Ovary (tissue), 9 donors: ENCODE measurements around the gene RAB6B. TPM values are rescaled to one million over a fixed set of nuclear protein-coding genes. Genes with fewer than 3 reads are reported as not detected.

Source experiments
- DNase-seq, 5 donors: peaks; one replicate each; pipeline ENCODE4 v3.0.0-alpha.2; 2019 to 2020
- H3K27ac ChIP-seq, 2 donors: fragments of 200-600 bp; one replicate each; pipeline versions ENCODE4 v1.5.1 to v1.8.0; 2019 to 2022
- H3K27me3 ChIP-seq: fragments of 200-600 bp; one replicate; pipeline ENCODE4 v1.8.0; 2022
- H3K36me3 ChIP-seq: fragments of 200-600 bp; sonication (generic); one replicate; pipeline ENCODE4 v1.5.1; 2019
- H3K4me1 ChIP-seq: one replicate; pipeline ENCODE4 v1.8.1; 2013; ENCODE audit warnings: mild to moderate bottlenecking, moderate library complexity; ENCODE audit not compliant: insufficient read depth
- H3K4me3 ChIP-seq: fragments of 200-600 bp; sonication (generic); one replicate; pipeline ENCODE4 v1.5.1; 2017
- H3K9me3 ChIP-seq, 2 donors: fragments of 200-600 bp in 1 of 2; sonication (generic) in 1 of 2; one replicate each; pipeline versions ENCODE4 v1.5.1 to v1.8.1; 2013 to 2019; ENCODE audit warnings: mild to moderate bottlenecking in 1 of 2, moderate library complexity in 1 of 2
- EP300 ChIP-seq: sonication (generic); formaldehyde crosslinking; IDR thresholded peaks from one replicate; pipeline ENCODE4 v1.6.1; 2017; ENCODE audit warnings: antibody characterized with exemption
- POLR2A ChIP-seq: fragments of 450-650 bp; IDR thresholded peaks from one replicate; pipeline ENCODE4 v1.6.1; 2017; ENCODE audit warnings: antibody characterized with exemption, mild to moderate bottlenecking, moderate library complexity
- WGBS, 3 donors: extraction: QIAGEN DNeasy Blood & Tissue Kit in 1 of 3; methylation state at CpG; one replicate each; pipeline versions ENCODE4 v1.1.5 to v1.1.7; 2013 to 2017; 5-methylcytosine and 5-hydroxymethylcytosine counted together
- intact Hi-C, 4 donors: fragments of 100-400 bp; cut with DNase I; formaldehyde crosslinking; loops; one replicate each; pipeline versions ENCODE4 v1.11.0 to v1.15.1; 2022 to 2023
- polyA plus RNA-seq, 2 donors: library from polyadenylated mRNA; stranded (reverse); fragments of 200-250 nt in 1 of 2; fragments of 350-450 nt in 1 of 2; fragmentation: Illumina TruSeq in 1 of 2; extraction: RNeasy Lipid Tissue Mini Kit (QIAGEN cat#74804) in 1 of 2; gene quantifications; one replicate each; pipeline ENCODE4 v1.2.3, GENCODE V29; 2013 to 2014
- total RNA-seq, 7 donors: library from RNA; depleted of rRNA in 2 of 7; stranded (reverse); fragments of >200 nt in 2 of 7; fragmentation: NEBNext Ultra II Directional in 3 of 7; extraction: Animal tissue kit (Norgen Biotek cat#: 25700) in 3 of 7; gene quantifications; one replicate each; pipeline versions ENCODE4 v1.1.0 to v1.2.4, GENCODE V29; 2016 to 2023
- TF ChIP-seq, protein P1 (sequence below), 3 donors: fragments of 450-650 bp in 2 of 3; fragments of 200-600 bp in 1 of 3; IDR thresholded peaks; one replicate each; pipeline versions ENCODE4 v1.5.1 to v1.8.0; 2016 to 2022; ENCODE audit warnings: antibody characterized with exemption in 3 of 3, mild to moderate bottlenecking in 1 of 3
- donor health status: DM: no; HTN: no; CAD: no; lungs with moderate emphysema.
- donor health status: DM: no; HTN: no; CAD: no.
- donor health status: Bipolar disorder and iron deficiency.
- donor health status: DM: yes; HTN: yes; CAD: no.
- donor health status: DM: no; HTN: no; CAD: no.
- donor health status: DM: yes; HTN: yes; CAD: no.

The RAB6B gene
- total and polyA plus RNA-seq, 9 donors: 0.50 to 9.1 (median 3.9) TPM

DNA sequence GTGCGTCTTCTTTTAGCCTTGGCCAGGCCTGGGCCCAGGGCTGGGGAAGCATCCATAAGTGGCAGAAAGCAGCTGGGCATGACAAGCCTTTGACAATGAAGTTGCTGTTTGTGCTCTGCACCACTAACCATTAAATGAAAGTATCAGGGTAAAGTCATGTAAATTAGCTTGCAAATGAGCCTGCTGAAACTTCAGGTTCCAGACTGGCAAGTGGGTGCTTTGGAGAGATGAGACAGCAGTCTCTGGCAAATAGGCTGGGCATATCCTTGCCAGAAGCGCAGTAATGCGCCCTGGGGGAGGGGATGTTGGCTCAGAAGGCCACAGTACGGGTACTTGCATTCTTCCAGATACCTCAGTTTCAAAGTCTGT, 40.7 kb downstream of the RAB6B start:
- WGBS, 3 donors: 93 to 94% (median 94%) methylated on average over 4 of the region's 4 CpGs
- TF ChIP-seq EP300 (no peak), POLR2A (no peak)
- TF ChIP-seq, protein P1, sequence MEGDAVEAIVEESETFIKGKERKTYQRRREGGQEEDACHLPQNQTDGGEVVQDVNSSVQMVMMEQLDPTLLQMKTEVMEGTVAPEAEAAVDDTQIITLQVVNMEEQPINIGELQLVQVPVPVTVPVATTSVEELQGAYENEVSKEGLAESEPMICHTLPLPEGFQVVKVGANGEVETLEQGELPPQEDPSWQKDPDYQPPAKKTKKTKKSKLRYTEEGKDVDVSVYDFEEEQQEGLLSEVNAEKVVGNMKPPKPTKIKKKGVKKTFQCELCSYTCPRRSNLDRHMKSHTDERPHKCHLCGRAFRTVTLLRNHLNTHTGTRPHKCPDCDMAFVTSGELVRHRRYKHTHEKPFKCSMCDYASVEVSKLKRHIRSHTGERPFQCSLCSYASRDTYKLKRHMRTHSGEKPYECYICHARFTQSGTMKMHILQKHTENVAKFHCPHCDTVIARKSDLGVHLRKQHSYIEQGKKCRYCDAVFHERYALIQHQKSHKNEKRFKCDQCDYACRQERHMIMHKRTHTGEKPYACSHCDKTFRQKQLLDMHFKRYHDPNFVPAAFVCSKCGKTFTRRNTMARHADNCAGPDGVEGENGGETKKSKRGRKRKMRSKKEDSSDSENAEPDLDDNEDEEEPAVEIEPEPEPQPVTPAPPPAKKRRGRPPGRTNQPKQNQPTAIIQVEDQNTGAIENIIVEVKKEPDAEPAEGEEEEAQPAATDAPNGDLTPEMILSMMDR (IDR thresholded peaks at IDR 0.05): no peak

DNA sequence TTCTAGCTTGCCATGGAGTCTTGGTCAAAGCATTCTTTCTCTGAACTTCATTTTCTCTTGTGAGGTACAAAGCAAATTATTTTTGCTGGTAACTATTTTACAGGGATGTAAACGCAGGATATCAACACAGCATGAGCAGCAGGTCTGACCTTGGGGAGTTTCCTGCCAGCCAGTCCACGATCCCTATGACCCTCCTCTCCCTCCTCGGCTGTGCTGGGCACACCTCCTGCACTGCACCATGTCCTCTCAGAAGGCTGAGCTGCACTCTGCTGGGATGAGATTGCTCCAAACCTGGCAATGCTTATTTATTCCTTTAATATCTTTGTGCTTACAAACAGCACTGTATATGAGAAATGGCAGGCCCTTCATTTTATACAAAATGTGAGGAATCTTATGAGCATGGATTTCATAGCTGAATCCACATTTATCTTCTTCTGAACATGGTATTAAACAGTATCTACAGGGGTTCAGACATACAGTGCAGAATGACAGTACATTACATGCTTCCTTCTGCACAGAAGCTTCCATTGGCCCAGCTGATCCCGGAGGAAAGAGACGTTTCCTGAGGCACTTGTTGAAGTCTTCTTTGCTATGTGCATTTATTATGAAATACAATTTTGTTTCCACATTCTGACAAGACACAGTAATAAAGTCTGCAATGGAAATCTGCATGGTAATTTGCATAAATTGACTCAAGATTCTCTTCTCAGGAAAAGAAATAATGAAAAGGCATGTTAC, 41.2 kb downstream of the RAB6B start:
- intact Hi-C loops: no loop called here
- H3K9me3 ChIP-seq: no peaks in the 10 kb centered on the region
- no peak overlapping the region for H3K27ac ChIP-seq
- no peaks in the 10 kb centered on the region for H3K27me3 ChIP-seq
- TF ChIP-seq EP300 (no peak), POLR2A (no peak)
- TF ChIP-seq, protein P1 (IDR thresholded peaks at IDR 0.05): no peak
- 43 to 51% (median 45%) methylated on average over 5 of the region's 5 CpGs for WGBS, 3 donors
- no peaks in the 10 kb centered on the region for H3K4me1 ChIP-seq
- DNase-seq: no peak
- no peak overlapping the region for H3K4me3 ChIP-seq
- H3K36me3 ChIP-seq: no peaks in the 10 kb centered on the region

More for the DNA sequence above, 40.7 kb downstream of the RAB6B start:
- H3K36me3 ChIP-seq: no peaks in the 10 kb centered on the region
- H3K27ac ChIP-seq: no peak overlapping the region
- no peaks in the 10 kb centered on the region for H3K9me3 ChIP-seq
- intact Hi-C loops: no loop called here
- no peaks in the 10 kb centered on the region for H3K4me1 ChIP-seq
- H3K4me3 ChIP-seq: no peak overlapping the region
- H3K27me3 ChIP-seq: no peaks in the 10 kb centered on the region
- DNase-seq: no peak

DNA sequence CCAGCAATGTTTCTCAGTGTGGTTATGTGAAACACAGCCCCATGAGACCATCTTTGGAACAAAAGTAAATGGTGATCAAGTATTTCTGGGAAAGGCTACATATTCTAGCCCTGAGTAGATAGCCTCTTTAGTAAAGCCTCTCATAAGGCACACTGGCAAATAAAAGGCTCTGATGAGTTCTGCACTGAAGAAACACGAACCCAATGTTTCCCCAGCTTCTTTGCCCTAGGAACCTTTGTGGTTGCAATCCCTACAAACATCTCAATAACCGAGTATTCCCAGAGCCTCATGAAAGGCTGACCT, 41.8 kb downstream of the RAB6B start:
- intact Hi-C loops: no loop called here
- no peak for DNase-seq
- Histone ChIP-seq H3K36me3 (no peaks in the 10 kb centered on the region), H3K27ac (no peak overlapping the region), H3K4me1 (no peaks in the 10 kb centered on the region), H3K4me3 (no peak overlapping the region), H3K27me3 (no peaks in the 10 kb centered on the region), H3K9me3 (no peaks in the 10 kb centered on the region)
- TF ChIP-seq POLR2A: no peak
- TF ChIP-seq, protein P1 (IDR thresholded peaks at IDR 0.05): no peak
- no peak for TF ChIP-seq EP300
- 61 to 76% (median 61%) methylated on average over 2 of the region's 2 CpGs for WGBS, 3 donors

DNA sequence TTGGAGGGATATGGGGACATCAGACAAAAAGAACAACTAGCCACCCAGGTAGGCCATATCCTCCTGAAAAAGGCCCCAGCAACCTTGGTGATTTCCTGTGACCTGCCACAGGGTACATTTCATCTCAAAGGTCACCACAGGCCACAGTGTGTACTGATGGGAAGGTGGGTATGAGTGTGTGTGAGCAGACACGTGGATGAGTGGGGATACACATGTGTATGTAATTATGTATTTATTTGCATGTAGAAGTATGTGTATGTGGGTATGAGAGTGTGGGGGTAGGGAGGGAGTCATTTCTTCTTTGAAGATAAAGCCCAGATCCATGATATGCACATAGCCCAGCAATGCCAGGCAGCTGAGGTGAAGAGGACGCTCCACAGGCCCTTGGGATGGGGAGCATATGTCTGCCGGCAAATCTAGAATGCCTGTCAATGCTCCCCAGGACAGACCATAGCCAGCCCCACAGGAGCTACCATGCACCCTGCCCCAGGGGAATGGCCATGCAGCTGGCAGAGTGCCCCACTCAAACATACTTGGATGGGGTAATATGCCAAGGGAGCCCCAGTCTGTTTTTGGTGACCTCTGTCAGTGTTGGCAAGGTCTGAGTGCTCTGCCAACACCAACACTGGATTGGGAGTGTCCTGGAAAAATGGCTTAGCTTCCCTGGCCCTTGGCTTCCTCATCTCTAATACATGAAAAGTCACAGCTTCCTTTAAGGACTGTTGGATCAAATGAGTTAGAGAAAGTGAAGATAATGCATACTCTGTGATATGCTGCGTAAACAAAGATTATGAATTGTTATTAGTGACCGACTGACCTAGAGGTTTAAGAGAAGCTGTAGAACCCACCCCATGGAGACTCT, 42.4 kb downstream of the RAB6B start:
- WGBS, 3 donors: 86 to 88% (median 88%) methylated on average over 5 of the region's 5 CpGs

More for the DNA sequence above, 42.4 kb downstream of the RAB6B start:
- no peak overlapping the region for H3K4me3 ChIP-seq
- no peaks in the 10 kb centered on the region for H3K27me3 ChIP-seq
- no peaks in the 10 kb centered on the region for H3K9me3 ChIP-seq
- TF ChIP-seq POLR2A (no peak), EP300 (no peak)
- TF ChIP-seq, protein P1 (IDR thresholded peaks at IDR 0.05): no peak
- intact Hi-C loops: no loop called here
- no peak overlapping the region for H3K27ac ChIP-seq
- DNase-seq: no peak
- H3K4me1 ChIP-seq: no peaks in the 10 kb centered on the region
- no peaks in the 10 kb centered on the region for H3K36me3 ChIP-seq
